PC-9 (cell line): Measurements from ENCODE around the gene HAT1. TPM values are rescaled to one million over a fixed set of nuclear protein-coding genes. Genes with fewer than 3 reads are reported as not detected.

Experiments
- BruUV-seq: library from RNA; stranded (reverse); fragments of 400-500 nt; replicated peaks from 2 replicates; lab custom pipeline; 2021; lab: Mats Ljungman, UMichigan
- CTCF ChIA-PET: fragments of 300-600 bp; sonication (Branson Sonifier 250); formaldehyde crosslinking; loops from one replicate; lab custom pipeline; 2022; ENCODE audit warnings: antibody characterized with exemption; lab: Charles Lee
- POLR2A ChIA-PET: fragments of 300-600 bp; sonication (Branson Sonifier 250); formaldehyde crosslinking; loops from one replicate; lab custom pipeline; 2022; ENCODE audit warnings: antibody characterized with exemption; ENCODE audit not compliant: unreplicated experiment; lab: Charles Lee
- DNase-seq, 2 experiments: peaks; one replicate each; pipeline versions ENCODE4 v3.0.0 to v3.0.0-alpha.2; 2015 to 2022; ENCODE audit warnings: mixed read lengths in 1 of 2
- H2AFZ ChIP-seq: fragments of 200-600 bp; sonication (generic); 2 replicates; pipeline ENCODE4 v1.8.1; 2017; ENCODE audit warnings: antibody characterized with exemption
- H3F3A ChIP-seq: fragments of 200-600 bp; sonication (generic); 2 replicates; pipeline ENCODE4 v1.8.1; 2017; ENCODE audit warnings: antibody characterized with exemption, mild to moderate bottlenecking, low read depth; ENCODE audit not compliant: insufficient read depth
- H3K27ac ChIP-seq: fragments of 200-600 bp; sonication (generic); 2 replicates; pipeline ENCODE4 v1.6.1; 2016; ENCODE audit warnings: mixed run types
- H3K27me3 ChIP-seq: fragments of 200-600 bp; sonication (generic); 2 replicates; pipeline ENCODE4 v1.6.1; 2016; ENCODE audit warnings: low read depth, mixed run types; ENCODE audit not compliant: insufficient read depth
- H3K36me3 ChIP-seq: fragments of 200-600 bp; sonication (generic); 2 replicates; pipeline ENCODE4 v1.6.1; 2016; ENCODE audit warnings: low read depth, mixed run types
- H3K4me1 ChIP-seq: fragments of 200-600 bp; sonication (generic); replicated peaks from 2 replicates; pipeline ENCODE4 v1.6.1; 2016; ENCODE audit warnings: mixed run types; ENCODE audit not compliant: insufficient read depth
- H3K4me2 ChIP-seq: fragments of 200-600 bp; sonication (generic); 2 replicates; pipeline ENCODE4 v1.6.1; 2017; ENCODE audit warnings: mixed run types
- H3K4me3 ChIP-seq: fragments of 200-600 bp; sonication (generic); 2 replicates; pipeline ENCODE4 v1.6.1; 2016; ENCODE audit warnings: mixed run types
- H3K79me2 ChIP-seq: fragments of 200-600 bp; sonication (generic); 2 replicates; pipeline ENCODE4 v1.6.1; 2017; ENCODE audit warnings: low read depth, mixed run types
- H3K9me2 ChIP-seq: fragments of 200-600 bp; sonication (generic); 2 replicates; pipeline ENCODE4 v1.8.1; 2017; ENCODE audit warnings: mild to moderate bottlenecking; ENCODE audit not compliant: insufficient read depth
- H3K9me3 ChIP-seq: fragments of 200-600 bp; sonication (generic); 2 replicates; pipeline ENCODE4 v1.8.1; 2016; ENCODE audit warnings: low read depth; ENCODE audit not compliant: insufficient read depth
- H4K20me1 ChIP-seq: fragments of 200-600 bp; sonication (generic); 2 replicates; pipeline ENCODE4 v1.8.1; 2017; ENCODE audit not compliant: insufficient read depth
- EZH2 ChIP-seq: fragments of 200-600 bp; sonication (generic); IDR thresholded peaks from 2 replicates; pipeline ENCODE4 v1.8.0; 2017; ENCODE audit warnings: antibody characterized with exemption, low read depth
- intact Hi-C: fragments of 100-400 bp; cut with micrococcal nuclease; formaldehyde crosslinking; loops from one replicate; pipeline ENCODE4 v1.10.0; 2022; ENCODE audit not compliant: unreplicated experiment
- total RNA-seq: library from RNA; stranded (reverse); gene quantifications from 2 replicates; pipeline ENCODE4 v1.2.3, GENCODE V29; 2021
- TF ChIP-seq, protein P1 (sequence below): fragments of 200-600 bp; sonication (generic); conservative IDR thresholded peaks from 2 replicates; pipeline ENCODE4 v1.6.1; 2017; ENCODE audit warnings: mixed run types, antibody characterized with exemption, mild to moderate bottlenecking, moderate library complexity

Gene HAT1
- total RNA-seq, 1 experiment from 2014 or later: 132 TPM

GRCh38 chr2:171902840-171903420, 19.3 kb upstream of the HAT1 start:
- H3F3A ChIP-seq: no peaks in the 10 kb centered on the region
- H3K36me3 ChIP-seq: no peaks in the 10 kb centered on the region
- CTCF ChIA-PET: no interaction called here
- intact Hi-C loops: no loop called here
- no peak overlapping the region for H3K27ac ChIP-seq
- no peak overlapping the region for H3K4me2 ChIP-seq
- no peaks in the 10 kb centered on the region for H3K9me2 ChIP-seq
- no peak for DNase-seq
- no peaks in the 10 kb centered on the region for H3K27me3 ChIP-seq
- no peaks in the 10 kb centered on the region for H3K79me2 ChIP-seq
- no peaks in the 10 kb centered on the region for H3K4me1 ChIP-seq
- POLR2A ChIA-PET: no interaction called here
- no peak overlapping the region for H2AFZ ChIP-seq
- BruUV-seq: no TSS peak
- H3K4me3 ChIP-seq: no peak overlapping the region
- TF ChIP-seq, protein P1, sequence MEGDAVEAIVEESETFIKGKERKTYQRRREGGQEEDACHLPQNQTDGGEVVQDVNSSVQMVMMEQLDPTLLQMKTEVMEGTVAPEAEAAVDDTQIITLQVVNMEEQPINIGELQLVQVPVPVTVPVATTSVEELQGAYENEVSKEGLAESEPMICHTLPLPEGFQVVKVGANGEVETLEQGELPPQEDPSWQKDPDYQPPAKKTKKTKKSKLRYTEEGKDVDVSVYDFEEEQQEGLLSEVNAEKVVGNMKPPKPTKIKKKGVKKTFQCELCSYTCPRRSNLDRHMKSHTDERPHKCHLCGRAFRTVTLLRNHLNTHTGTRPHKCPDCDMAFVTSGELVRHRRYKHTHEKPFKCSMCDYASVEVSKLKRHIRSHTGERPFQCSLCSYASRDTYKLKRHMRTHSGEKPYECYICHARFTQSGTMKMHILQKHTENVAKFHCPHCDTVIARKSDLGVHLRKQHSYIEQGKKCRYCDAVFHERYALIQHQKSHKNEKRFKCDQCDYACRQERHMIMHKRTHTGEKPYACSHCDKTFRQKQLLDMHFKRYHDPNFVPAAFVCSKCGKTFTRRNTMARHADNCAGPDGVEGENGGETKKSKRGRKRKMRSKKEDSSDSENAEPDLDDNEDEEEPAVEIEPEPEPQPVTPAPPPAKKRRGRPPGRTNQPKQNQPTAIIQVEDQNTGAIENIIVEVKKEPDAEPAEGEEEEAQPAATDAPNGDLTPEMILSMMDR: no peak
- no peak for TF ChIP-seq EZH2
- no peaks in the 10 kb centered on the region for H3K9me3 ChIP-seq
- no peaks in the 10 kb centered on the region for H4K20me1 ChIP-seq

- Histone ChIP-seq H3K4me2 (no peak overlapping the region), H3K79me2 (no peaks in the 10 kb centered on the region), H3K27ac (no peak overlapping the region), H3K27me3 (no peaks in the 10 kb centered on the region), H2AFZ (no peak overlapping the region), H3K4me1 (no peaks in the 10 kb centered on the region), H3K36me3 (no peaks in the 10 kb centered on the region), H3K4me3 (no peak overlapping the region), H4K20me1 (no peaks in the 10 kb centered on the region), H3F3A (no peaks in the 10 kb centered on the region), H3K9me3 (no peaks in the 10 kb centered on the region), H3K9me2 (no peaks in the 10 kb centered on the region)
- POLR2A ChIA-PET: no interaction called here
- CTCF ChIA-PET: interaction anchor here (0.5 kb wide), 1 partner anchor 12 kb away, joined by 11 read pairs; no protein-coding TSS in a partner anchor
- no peak for DNase-seq
- BruUV-seq: no TSS peak
- TF ChIP-seq, protein P1: no peak
- TF ChIP-seq EZH2: no peak
- intact Hi-C loops: no loop called here
Measured at GRCh38 chr2:171908235-171908634, 14.0 kb upstream of the HAT1 start.

DNA sequence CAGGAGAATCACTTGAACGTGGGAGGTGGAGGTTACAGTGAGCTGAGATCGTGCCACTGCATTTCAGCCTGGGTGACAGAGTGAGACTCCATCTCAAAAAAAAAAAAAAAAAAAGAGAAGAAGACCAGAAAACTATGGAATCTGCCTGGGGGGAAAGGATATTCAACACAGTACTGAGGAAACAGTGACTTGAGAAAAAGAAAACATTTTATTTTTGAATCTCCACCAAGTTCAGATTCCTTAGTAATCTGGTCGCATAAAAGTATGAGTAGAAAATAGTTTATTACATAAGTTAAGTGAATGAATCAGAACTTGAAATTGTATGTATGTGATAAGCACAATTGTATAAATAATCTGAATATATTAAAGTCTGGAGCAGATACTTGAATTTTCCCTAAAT, 13.0 kb upstream of the HAT1 start:
- Histone ChIP-seq H3K27ac (no peak overlapping the region), H3K79me2 (no peaks in the 10 kb centered on the region), H3K4me2 (no peak overlapping the region), H3K36me3 (no peaks in the 10 kb centered on the region), H3F3A (no peaks in the 10 kb centered on the region), H3K27me3 (no peaks in the 10 kb centered on the region), H3K4me1 (no peaks in the 10 kb centered on the region), H3K9me2 (no peaks in the 10 kb centered on the region), H2AFZ (no peak overlapping the region), H3K9me3 (no peaks in the 10 kb centered on the region), H4K20me1 (no peaks in the 10 kb centered on the region), H3K4me3 (no peak overlapping the region)
- POLR2A ChIA-PET: no interaction called here
- no TSS peak for BruUV-seq
- DNase-seq: no peak
- TF ChIP-seq, protein P1: no peak
- no peak for TF ChIP-seq EZH2
- CTCF ChIA-PET: interaction anchor here (0.6 to 0.7 kb wide), 4 partner anchors 9 to 143 kb away, joined by 4 to 8 read pairs (median 5); no protein-coding TSS in a partner anchor
- intact Hi-C loops: no loop called here
